ENCODE data around the gene TMCC3.

The TMCC3 gene

DNA sequence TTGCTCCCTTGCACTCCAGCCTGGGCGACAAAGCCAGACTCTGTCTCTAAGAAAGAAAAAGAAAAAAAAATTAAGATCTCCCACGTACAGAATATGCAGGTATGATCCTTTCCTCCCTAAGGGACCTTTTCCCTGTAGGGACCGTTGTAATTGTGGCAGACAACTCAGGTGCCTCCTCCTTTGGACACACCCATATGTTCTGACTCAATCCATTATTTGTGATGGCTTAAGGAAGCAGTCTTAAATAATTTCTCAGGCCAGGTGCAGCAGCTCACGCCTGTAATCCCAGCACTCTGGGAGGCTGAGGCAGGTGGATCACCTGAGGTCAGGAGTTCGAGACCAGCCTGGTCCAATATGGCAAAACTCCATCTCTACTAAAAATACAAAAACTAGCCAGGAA is 53.1 kb downstream of the TMCC3 start (continued):
- TF ChIP-seq ZNF248 (tag by site-specific recombination; IDR thresholded peaks at IDR 0.05), result no peak
- TF ChIP-seq GLIS1 (tag by site-specific recombination; IDR thresholded peaks at IDR 0.05), result no peak
- no peak for TF ChIP-seq ZNF626 (tag by site-specific recombination; IDR thresholded peaks at IDR 0.05)

DNA sequence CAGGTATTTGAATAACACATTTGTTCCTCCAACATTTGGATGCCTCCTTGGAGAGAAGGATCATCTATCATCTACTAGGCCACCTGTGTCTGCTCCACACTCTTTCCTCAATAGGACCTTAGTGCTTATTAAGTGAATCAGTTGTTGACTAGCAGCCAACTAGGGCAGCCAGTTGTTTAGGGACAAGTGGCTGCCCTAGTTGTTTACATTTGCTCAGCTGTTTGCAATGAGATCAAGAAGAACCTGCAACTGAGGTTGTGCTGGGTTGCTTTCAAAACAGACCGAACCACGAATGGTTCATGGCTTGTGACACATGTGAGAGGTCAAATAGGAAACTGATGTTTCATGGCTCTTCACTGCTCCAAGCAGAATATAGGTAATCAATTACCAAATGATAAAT is 53.8 kb downstream of the TMCC3 start:
- H3K36me3 ChIP-seq (ENCODE audit: control insufficient read depth in 2 of 2, insufficient read depth in 1 of 2, low read length in 2 of 2), result no peaks in the 10 kb centered on the region
- TF ChIP-seq ZNF211 (tag by site-specific recombination; IDR thresholded peaks at IDR 0.05; ENCODE audit: low read depth), result no peak
- peak; percentile 12; the same call in 1 of the 2 replicates for TF ChIP-seq OSR2 (tag by site-specific recombination; IDR thresholded peaks at IDR 0.05)
- TF ChIP-seq ZNF701 (tag by site-specific recombination; IDR thresholded peaks at IDR 0.05), result no peak
- TF ChIP-seq ZBTB17 (tag by site-specific recombination; IDR thresholded peaks at IDR 0.05), result peak; percentile 47; the same call in 1 of the 2 replicates
- TF ChIP-seq ZNF354C (tag by site-specific recombination; IDR thresholded peaks at IDR 0.05; ENCODE audit: borderline replicate concordance, low read depth), result no peak
- no peak for TF ChIP-seq ZNF221 (tag by site-specific recombination; IDR thresholded peaks at IDR 0.05; ENCODE audit: borderline replicate concordance)
- ChIA-PET POLR2A (no interaction called here), CTCF (interaction anchor here (0.7 kb wide), 1 partner anchor 111 kb away, joined by 3 read pairs; no protein-coding TSS in a partner anchor)
- H3K4me1 ChIP-seq (ENCODE audit: control insufficient read depth, insufficient read depth, low read length), result peaks cover 3% of the 10 kb centered on the region; the same call in 1 of the 2 replicates
- no peak overlapping the region for H3K27ac ChIP-seq (ENCODE audit: extremely low read depth, low read depth, low read length)
- H3K9me3 ChIP-seq (ENCODE audit: control insufficient read depth, insufficient read depth, low read depth, low read length), result no peaks in the 10 kb centered on the region
- no peak overlapping the region for H3K4me3 ChIP-seq (ENCODE audit: low read depth, low read length)

DNA sequence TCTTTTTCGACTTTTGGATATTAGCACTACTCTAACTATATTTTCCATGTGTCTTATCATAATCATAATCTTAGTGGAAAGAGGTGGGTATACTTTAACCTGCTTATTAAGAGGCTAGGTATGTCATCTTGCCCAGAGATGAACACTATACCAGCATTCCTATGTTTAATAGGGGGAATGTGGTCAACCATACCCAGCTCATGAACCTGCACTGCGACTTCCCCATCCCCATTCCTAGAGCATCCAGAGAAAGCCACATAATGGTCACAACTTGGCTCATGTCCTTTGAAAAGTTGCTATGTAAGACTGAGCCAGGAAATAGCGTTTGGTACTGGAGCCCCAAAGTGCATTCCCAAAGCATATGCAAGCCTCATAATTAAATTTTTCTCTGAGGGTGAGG is 55.2 kb downstream of the TMCC3 start:
- CTCF ChIA-PET, result interaction anchor here (1.0 kb wide), 1 partner anchor 9 kb away, joined by 3 read pairs; no protein-coding TSS in a partner anchor
- H3K27ac ChIP-seq (ENCODE audit: extremely low read depth, low read depth, low read length), result no peak overlapping the region
- peaks cover 8% of the 10 kb centered on the region; the same call in 1 of the 2 replicates for H3K4me1 ChIP-seq (ENCODE audit: control insufficient read depth, insufficient read depth, low read length)

More for the DNA sequence above, 55.2 kb downstream of the TMCC3 start:
- no peak overlapping the region for H3K4me3 ChIP-seq (ENCODE audit: low read depth, low read length)
- POLR2A ChIA-PET, result interaction anchor here (0.7 to 1.0 kb wide), 2 partner anchors 19 to 368 kb away, joined by 3 to 5 read pairs; no protein-coding TSS in a partner anchor
- TF ChIP-seq ZNF133 (tag by site-specific recombination; IDR thresholded peaks at IDR 0.05), result no peak
- no peak for TF ChIP-seq ZNF76 (tag by site-specific recombination; IDR thresholded peaks at IDR 0.05; ENCODE audit: borderline replicate concordance, low read depth)
- TF ChIP-seq ZNF23 (tag by site-specific recombination; IDR thresholded peaks at IDR 0.05; ENCODE audit: borderline replicate concordance), result no peak
- no peak for TF ChIP-seq ZNF214 (tag by site-specific recombination; IDR thresholded peaks at IDR 0.05; ENCODE audit: borderline replicate concordance)
- no peak for TF ChIP-seq MZF1 (tag by site-specific recombination; IDR thresholded peaks at IDR 0.05; ENCODE audit: borderline replicate concordance)
- TF ChIP-seq ZNF121 (tag by site-specific recombination; IDR thresholded peaks at IDR 0.05), result no peak
- TF ChIP-seq ZNF514 (tag by site-specific recombination; IDR thresholded peaks at IDR 0.05), result no peak
- TF ChIP-seq, protein P1, sequence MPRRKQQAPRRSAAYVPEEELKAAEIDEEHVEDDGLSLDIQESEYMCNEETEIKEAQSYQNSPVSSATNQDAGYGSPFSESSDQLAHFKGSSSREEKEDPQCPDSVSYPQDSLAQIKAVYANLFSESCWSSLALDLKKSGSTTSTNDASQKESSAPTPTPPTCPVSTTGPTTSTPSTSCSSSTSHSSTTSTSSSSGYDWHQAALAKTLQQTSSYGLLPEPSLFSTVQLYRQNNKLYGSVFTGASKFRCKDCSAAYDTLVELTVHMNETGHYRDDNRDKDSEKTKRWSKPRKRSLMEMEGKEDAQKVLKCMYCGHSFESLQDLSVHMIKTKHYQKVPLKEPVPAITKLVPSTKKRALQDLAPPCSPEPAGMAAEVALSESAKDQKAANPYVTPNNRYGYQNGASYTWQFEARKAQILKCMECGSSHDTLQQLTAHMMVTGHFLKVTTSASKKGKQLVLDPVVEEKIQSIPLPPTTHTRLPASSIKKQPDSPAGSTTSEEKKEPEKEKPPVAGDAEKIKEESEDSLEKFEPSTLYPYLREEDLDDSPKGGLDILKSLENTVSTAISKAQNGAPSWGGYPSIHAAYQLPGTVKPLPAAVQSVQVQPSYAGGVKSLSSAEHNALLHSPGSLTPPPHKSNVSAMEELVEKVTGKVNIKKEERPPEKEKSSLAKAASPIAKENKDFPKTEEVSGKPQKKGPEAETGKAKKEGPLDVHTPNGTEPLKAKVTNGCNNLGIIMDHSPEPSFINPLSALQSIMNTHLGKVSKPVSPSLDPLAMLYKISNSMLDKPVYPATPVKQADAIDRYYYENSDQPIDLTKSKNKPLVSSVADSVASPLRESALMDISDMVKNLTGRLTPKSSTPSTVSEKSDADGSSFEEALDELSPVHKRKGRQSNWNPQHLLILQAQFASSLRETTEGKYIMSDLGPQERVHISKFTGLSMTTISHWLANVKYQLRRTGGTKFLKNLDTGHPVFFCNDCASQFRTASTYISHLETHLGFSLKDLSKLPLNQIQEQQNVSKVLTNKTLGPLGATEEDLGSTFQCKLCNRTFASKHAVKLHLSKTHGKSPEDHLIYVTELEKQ (tag by site-specific recombination; IDR thresholded peaks at IDR 0.05; ENCODE audit: borderline replicate concordance), result no peak
- TF ChIP-seq ZNF747 (tag by site-specific recombination; IDR thresholded peaks at IDR 0.05), result no peak
- TF ChIP-seq ZNF416 (tag by site-specific recombination; IDR thresholded peaks at IDR 0.05), result no peak
- TF ChIP-seq ZFP37 (tag by site-specific recombination; IDR thresholded peaks at IDR 0.05), result no peak
- TF ChIP-seq ZNF530 (tag by site-specific recombination; IDR thresholded peaks at IDR 0.05; ENCODE audit: low read depth), result no peak
- TF ChIP-seq SCRT1 (tag by site-specific recombination; IDR thresholded peaks at IDR 0.05; ENCODE audit: borderline replicate concordance), result no peak
- no peak for TF ChIP-seq ZNF664 (tag by site-specific recombination; IDR thresholded peaks at IDR 0.05)
- TF ChIP-seq, protein P2, sequence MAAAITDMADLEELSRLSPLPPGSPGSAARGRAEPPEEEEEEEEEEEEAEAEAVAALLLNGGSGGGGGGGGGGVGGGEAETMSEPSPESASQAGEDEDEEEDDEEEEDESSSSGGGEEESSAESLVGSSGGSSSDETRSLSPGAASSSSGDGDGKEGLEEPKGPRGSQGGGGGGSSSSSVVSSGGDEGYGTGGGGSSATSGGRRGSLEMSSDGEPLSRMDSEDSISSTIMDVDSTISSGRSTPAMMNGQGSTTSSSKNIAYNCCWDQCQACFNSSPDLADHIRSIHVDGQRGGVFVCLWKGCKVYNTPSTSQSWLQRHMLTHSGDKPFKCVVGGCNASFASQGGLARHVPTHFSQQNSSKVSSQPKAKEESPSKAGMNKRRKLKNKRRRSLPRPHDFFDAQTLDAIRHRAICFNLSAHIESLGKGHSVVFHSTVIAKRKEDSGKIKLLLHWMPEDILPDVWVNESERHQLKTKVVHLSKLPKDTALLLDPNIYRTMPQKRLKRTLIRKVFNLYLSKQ (tag by site-specific recombination; IDR thresholded peaks at IDR 0.05; ENCODE audit: borderline replicate concordance), result no peak
- TF ChIP-seq ZNF274 (IDR thresholded peaks at IDR 0.05; ENCODE audit: low read length), result no peak
- no peak for TF ChIP-seq ZNF274 (tag by site-specific recombination; IDR thresholded peaks at IDR 0.05; ENCODE audit: borderline replicate concordance)
- no peak for TF ChIP-seq HOXA7 (CRISPR knock-in tag; IDR thresholded peaks at IDR 0.05; ENCODE audit: borderline replicate concordance)
- TF ChIP-seq ZNF366 (tag by site-specific recombination; conservative IDR thresholded peaks at IDR 0.05), result no peak
- TF ChIP-seq, protein P3, sequence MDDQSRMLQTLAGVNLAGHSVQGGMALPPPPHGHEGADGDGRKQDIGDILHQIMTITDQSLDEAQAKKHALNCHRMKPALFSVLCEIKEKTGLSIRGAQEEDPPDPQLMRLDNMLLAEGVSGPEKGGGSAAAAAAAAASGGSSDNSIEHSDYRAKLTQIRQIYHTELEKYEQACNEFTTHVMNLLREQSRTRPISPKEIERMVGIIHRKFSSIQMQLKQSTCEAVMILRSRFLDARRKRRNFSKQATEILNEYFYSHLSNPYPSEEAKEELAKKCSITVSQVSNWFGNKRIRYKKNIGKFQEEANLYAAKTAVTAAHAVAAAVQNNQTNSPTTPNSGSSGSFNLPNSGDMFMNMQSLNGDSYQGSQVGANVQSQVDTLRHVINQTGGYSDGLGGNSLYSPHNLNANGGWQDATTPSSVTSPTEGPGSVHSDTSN (CRISPR knock-in tag; IDR thresholded peaks at IDR 0.05), result no peak
- no peak for TF ChIP-seq ZBTB8A (tag by site-specific recombination; IDR thresholded peaks at IDR 0.05)
- no peaks in the 10 kb centered on the region for H3K9me3 ChIP-seq (ENCODE audit: control insufficient read depth, insufficient read depth, low read depth, low read length)
- no peaks in the 10 kb centered on the region for H3K36me3 ChIP-seq (ENCODE audit: control insufficient read depth in 2 of 2, insufficient read depth in 1 of 2, low read length in 2 of 2)
